Measurements from ENCODE around the gene ARL13A.

The ARL13A gene

GRCh38 chrX:100948557-100948956 is 21.0 kb upstream of the ARL13A start:
- no peaks in the 10 kb centered on the region for H3K36me3 ChIP-seq (ENCODE audit: control insufficient read depth, insufficient read depth, low read length)
- H3K4me3 ChIP-seq (replicated peaks; ENCODE audit: low read depth, low read length): no peak overlapping the region
- DNase-seq (ENCODE audit: extremely low read depth, insufficient read length): no peak
- TF ChIP-seq, protein P1, sequence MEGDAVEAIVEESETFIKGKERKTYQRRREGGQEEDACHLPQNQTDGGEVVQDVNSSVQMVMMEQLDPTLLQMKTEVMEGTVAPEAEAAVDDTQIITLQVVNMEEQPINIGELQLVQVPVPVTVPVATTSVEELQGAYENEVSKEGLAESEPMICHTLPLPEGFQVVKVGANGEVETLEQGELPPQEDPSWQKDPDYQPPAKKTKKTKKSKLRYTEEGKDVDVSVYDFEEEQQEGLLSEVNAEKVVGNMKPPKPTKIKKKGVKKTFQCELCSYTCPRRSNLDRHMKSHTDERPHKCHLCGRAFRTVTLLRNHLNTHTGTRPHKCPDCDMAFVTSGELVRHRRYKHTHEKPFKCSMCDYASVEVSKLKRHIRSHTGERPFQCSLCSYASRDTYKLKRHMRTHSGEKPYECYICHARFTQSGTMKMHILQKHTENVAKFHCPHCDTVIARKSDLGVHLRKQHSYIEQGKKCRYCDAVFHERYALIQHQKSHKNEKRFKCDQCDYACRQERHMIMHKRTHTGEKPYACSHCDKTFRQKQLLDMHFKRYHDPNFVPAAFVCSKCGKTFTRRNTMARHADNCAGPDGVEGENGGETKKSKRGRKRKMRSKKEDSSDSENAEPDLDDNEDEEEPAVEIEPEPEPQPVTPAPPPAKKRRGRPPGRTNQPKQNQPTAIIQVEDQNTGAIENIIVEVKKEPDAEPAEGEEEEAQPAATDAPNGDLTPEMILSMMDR (IDR thresholded peaks at IDR 0.05; ENCODE audit: insufficient read depth, low read length, poor library complexity, severe bottlenecking): no peak
- no peaks in the 10 kb centered on the region for H3K27me3 ChIP-seq (replicated peaks; ENCODE audit: control insufficient read depth, insufficient read depth, low read length)

GRCh38 chrX:100962811-100963210 is 6.7 kb upstream of the ARL13A start:
- TF ChIP-seq, protein P1 (IDR thresholded peaks at IDR 0.05; ENCODE audit: insufficient read depth, low read length, poor library complexity, severe bottlenecking): no peak
- Histone ChIP-seq H3K36me3 (ENCODE audit: control insufficient read depth, insufficient read depth, low read length) (no peaks in the 10 kb centered on the region), H3K4me3 (replicated peaks; ENCODE audit: low read depth, low read length) (no peak overlapping the region), H3K27me3 (replicated peaks; ENCODE audit: control insufficient read depth, insufficient read depth, low read length) (no peaks in the 10 kb centered on the region)
- DNase-seq (ENCODE audit: extremely low read depth, insufficient read length): no peak

DNA sequence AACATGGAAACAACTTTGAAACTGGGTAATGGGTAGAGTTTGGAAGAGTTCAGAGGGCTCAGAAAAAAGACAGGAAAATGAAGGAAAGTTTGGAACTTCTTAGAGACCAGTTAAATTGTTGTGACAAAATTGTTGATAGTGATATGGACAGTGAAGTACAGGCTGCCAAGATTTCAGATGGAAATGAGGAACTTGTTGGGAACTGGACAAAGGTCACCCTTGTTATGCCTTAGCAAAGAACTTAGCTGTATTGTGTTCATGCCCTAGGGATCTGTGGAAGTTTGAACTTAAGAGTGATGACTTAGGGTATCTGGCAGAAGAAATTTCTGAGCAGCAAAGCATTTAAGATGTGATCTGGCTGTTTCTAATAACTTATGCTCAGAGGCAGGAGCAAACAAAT is 5.1 kb upstream of the ARL13A start:
- no peak overlapping the region for H3K4me3 ChIP-seq (replicated peaks; ENCODE audit: low read depth, low read length)
- no peaks in the 10 kb centered on the region for H3K36me3 ChIP-seq (ENCODE audit: control insufficient read depth, insufficient read depth, low read length)
- no peaks in the 10 kb centered on the region for H3K27me3 ChIP-seq (replicated peaks; ENCODE audit: control insufficient read depth, insufficient read depth, low read length)
- TF ChIP-seq, protein P1 (IDR thresholded peaks at IDR 0.05; ENCODE audit: insufficient read depth, low read length, poor library complexity, severe bottlenecking): no peak
- no peak for DNase-seq (ENCODE audit: extremely low read depth, insufficient read length)

GRCh38 chrX:100969936-100970335 is 428 bp downstream of the ARL13A start:
- Histone ChIP-seq H3K4me3 (replicated peaks; ENCODE audit: low read depth, low read length) (no peak overlapping the region), H3K27me3 (replicated peaks; ENCODE audit: control insufficient read depth, insufficient read depth, low read length) (no peaks in the 10 kb centered on the region), H3K36me3 (ENCODE audit: control insufficient read depth, insufficient read depth, low read length) (no peaks in the 10 kb centered on the region)
- DNase-seq (ENCODE audit: extremely low read depth, insufficient read length): no peak
- TF ChIP-seq, protein P1 (IDR thresholded peaks at IDR 0.05; ENCODE audit: insufficient read depth, low read length, poor library complexity, severe bottlenecking): no peak

GRCh38 chrX:100973411-100973810 is 3.9 kb downstream of the ARL13A start:
- no peak for DNase-seq (ENCODE audit: extremely low read depth, insufficient read length)
- H3K4me3 ChIP-seq (replicated peaks; ENCODE audit: low read depth, low read length): no peak overlapping the region
- H3K27me3 ChIP-seq (replicated peaks; ENCODE audit: control insufficient read depth, insufficient read depth, low read length): no peaks in the 10 kb centered on the region
- H3K36me3 ChIP-seq (ENCODE audit: control insufficient read depth, insufficient read depth, low read length): no peaks in the 10 kb centered on the region
- TF ChIP-seq, protein P1 (IDR thresholded peaks at IDR 0.05; ENCODE audit: insufficient read depth, low read length, poor library complexity, severe bottlenecking): no peak

GRCh38 chrX:100975212-100975611 is 5.7 kb downstream of the ARL13A start:
- TF ChIP-seq, protein P1 (IDR thresholded peaks at IDR 0.05; ENCODE audit: insufficient read depth, low read length, poor library complexity, severe bottlenecking): no peak
- H3K4me3 ChIP-seq (replicated peaks; ENCODE audit: low read depth, low read length): no peak overlapping the region
- H3K27me3 ChIP-seq (replicated peaks; ENCODE audit: control insufficient read depth, insufficient read depth, low read length): no peaks in the 10 kb centered on the region
- H3K36me3 ChIP-seq (ENCODE audit: control insufficient read depth, insufficient read depth, low read length): no peaks in the 10 kb centered on the region
- no peak for DNase-seq (ENCODE audit: extremely low read depth, insufficient read length)
